ENCODE results near the gene AGAP1. TPM values are rescaled to one million over a fixed set of nuclear protein-coding genes. Genes with fewer than 3 reads are reported as not detected.

AGAP1 gene
- polyA plus RNA-seq, 2 of the 4 experiments (the other 2 are of a cell fraction): 20.2 to 21.9 TPM

DNA sequence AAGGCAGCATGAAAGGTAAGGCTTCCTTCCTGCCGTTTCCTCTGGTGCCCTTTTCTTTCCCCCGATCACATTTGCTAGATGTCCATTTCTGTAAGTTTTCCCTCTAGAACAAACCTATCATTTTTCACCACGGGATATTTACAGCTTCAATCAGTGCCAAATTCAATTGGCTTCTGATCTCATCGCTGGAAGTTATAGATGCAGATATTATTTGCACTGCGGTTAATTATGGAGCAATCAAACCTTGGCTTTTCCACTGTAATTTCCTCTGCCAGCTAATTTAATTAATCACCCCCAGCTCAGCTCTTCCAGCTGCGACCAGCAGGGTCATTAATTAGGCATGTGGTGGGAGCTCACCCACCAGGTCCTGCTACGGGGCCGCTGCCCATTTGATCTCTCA, 588.2 kb downstream of the AGAP1 start:
- TF ChIP-seq, protein P1, sequence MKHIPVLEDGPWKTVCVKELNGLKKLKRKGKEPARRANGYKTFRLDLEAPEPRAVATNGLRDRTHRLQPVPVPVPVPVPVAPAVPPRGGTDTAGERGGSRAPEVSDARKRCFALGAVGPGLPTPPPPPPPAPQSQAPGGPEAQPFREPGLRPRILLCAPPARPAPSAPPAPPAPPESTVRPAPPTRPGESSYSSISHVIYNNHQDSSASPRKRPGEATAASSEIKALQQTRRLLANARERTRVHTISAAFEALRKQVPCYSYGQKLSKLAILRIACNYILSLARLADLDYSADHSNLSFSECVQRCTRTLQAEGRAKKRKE (CRISPR knock-in tag; IDR thresholded peaks at IDR 0.05; ENCODE audit: low read depth): no peak
- no peak for TF ChIP-seq KDM1A (IDR thresholded peaks at IDR 0.05; ENCODE audit: low read depth)
- no peak for TF ChIP-seq ZSCAN20 (CRISPR knock-in tag; IDR thresholded peaks at IDR 0.05)
- no peak for TF ChIP-seq RCOR1 (IDR thresholded peaks at IDR 0.05; ENCODE audit: low read depth, low read length)
- POLR2A ChIA-PET: no interaction called here
- CTCF ChIA-PET: interaction anchor here (0.7 to 1.1 kb wide), 2 partner anchors 62 to 1114 kb away, joined by 3 to 5 read pairs; no protein-coding TSS in a partner anchor
- Histone ChIP-seq H3K4me1 (peaks cover 34% of the 10 kb centered on the region), H3K27ac (no peak overlapping the region), H3K4me2 (no peak overlapping the region), H3K4me3 (no peak overlapping the region), H3K9me3 (no peaks in the 10 kb centered on the region)
- ATAC-seq (no peak), DNase-seq (ENCODE audit: low read depth in 1 of 2, low spot score in 1 of 2) (no peak), FAIRE-seq (no peak)
- WGBS (ENCODE audit: missing lambda C conversion rate): 85% methylated on average over 8 of the region's 8 CpGs

DNA sequence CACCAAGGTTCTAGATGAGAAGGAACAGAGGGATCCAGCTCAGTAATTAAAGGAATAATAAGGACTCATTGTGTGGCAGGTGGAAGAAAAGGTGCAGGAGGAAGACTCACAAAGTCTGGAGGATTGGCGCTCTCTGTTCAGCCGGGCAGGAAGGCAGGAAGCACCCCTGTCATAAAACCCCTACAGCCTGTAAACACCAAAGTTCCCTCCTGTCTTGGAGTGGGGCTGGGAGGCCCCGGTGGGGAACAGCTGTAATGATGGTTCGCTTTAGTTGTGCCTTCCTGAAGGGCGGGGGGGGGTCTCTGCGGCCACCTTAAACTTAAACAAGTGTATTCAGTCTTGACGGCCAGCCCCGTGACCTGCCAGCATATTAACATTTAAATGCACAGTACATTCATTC, 590.1 kb downstream of the AGAP1 start:
- FAIRE-seq: no peak
- no peak overlapping the region for H3K27ac ChIP-seq
- CTCF ChIA-PET: interaction anchor here (0.9 to 1.6 kb wide), 2 partner anchors 41 to 94 kb away, joined by 3 to 5 read pairs; no protein-coding TSS in a partner anchor

DNA sequence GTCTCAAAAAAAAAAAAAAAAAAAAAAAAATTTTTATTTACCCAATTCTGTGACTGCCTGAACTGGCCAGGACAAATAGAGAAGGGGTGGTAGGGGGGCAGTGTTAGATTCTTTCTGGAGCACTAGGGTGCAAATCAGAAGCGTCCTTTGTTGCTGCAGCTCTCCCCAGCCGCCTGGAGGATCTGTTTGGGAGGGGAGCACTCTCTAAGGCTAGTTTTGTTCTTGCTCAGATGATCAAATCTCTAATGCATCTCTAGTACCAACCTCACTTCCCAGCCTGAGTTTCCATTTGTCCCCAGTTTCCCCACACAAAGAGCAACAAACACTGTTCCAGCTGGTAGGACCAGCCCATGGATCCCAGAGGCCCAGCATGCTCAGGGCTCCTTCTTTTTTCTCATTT, 591.4 kb downstream of the AGAP1 start:
- DNase-seq (ENCODE audit: low read depth in 1 of 2, low spot score in 1 of 2) (no peak), FAIRE-seq (no peak), ATAC-seq (no peak)
- peaks cover 46% of the 10 kb centered on the region for H3K4me1 ChIP-seq
- H3K9me3 ChIP-seq: no peaks in the 10 kb centered on the region
- H3K4me2 ChIP-seq: peak overlapping the region; percentile 3; the same call in 1 of the 3 replicates
- POLR2A ChIA-PET: no interaction called here
- no peak overlapping the region for H3K4me3 ChIP-seq
- no peak for TF ChIP-seq POLR2A (IDR thresholded peaks at IDR 0.05; ENCODE audit: low read length)
- no peak for TF ChIP-seq POLR2AphosphoS2 (conservative IDR thresholded peaks at IDR 0.05; ENCODE audit: low read length)
- TF ChIP-seq ZC3H11A (IDR thresholded peaks at IDR 0.05): no peak
- no peak for TF ChIP-seq CHD2 (IDR thresholded peaks at IDR 0.05; ENCODE audit: low read length, partially characterized antibody)
- TF ChIP-seq HOXA7 (CRISPR knock-in tag; IDR thresholded peaks at IDR 0.05): no peak
- TF ChIP-seq FOXS1 (CRISPR knock-in tag; IDR thresholded peaks at IDR 0.05): no peak
- TF ChIP-seq, protein P2, sequence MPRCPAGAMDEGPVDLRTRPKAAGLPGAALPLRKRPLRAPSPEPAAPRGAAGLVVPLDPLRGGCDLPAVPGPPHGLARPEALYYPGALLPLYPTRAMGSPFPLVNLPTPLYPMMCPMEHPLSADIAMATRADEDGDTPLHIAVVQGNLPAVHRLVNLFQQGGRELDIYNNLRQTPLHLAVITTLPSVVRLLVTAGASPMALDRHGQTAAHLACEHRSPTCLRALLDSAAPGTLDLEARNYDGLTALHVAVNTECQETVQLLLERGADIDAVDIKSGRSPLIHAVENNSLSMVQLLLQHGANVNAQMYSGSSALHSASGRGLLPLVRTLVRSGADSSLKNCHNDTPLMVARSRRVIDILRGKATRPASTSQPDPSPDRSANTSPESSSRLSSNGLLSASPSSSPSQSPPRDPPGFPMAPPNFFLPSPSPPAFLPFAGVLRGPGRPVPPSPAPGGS (IDR thresholded peaks at IDR 0.05): no peak
- no peak for TF ChIP-seq SMC3 (IDR thresholded peaks at IDR 0.05)
- no peak for TF ChIP-seq EHF (CRISPR knock-in tag; IDR thresholded peaks at IDR 0.05)
- 91% methylated on average over 2 of the region's 2 CpGs for WGBS (ENCODE audit: missing lambda C conversion rate)
- CTCF ChIA-PET: no interaction called here
- H3K27ac ChIP-seq: peak overlapping the region; percentile 33 to 71; a peak in 3 of 6 replicates

More for the DNA sequence above, 590.1 kb downstream of the AGAP1 start:
- no peak for TF ChIP-seq RCOR1 (IDR thresholded peaks at IDR 0.05; ENCODE audit: low read depth, low read length)
- no peak for TF ChIP-seq TP53 (CRISPR knock-in tag; IDR thresholded peaks at IDR 0.05)
- TF ChIP-seq ESRRA (IDR thresholded peaks at IDR 0.05; ENCODE audit: borderline replicate concordance, low read length): no peak
- no peak for TF ChIP-seq CHD2 (IDR thresholded peaks at IDR 0.05; ENCODE audit: low read length, partially characterized antibody)
- no peak for TF ChIP-seq ZC3H11A (IDR thresholded peaks at IDR 0.05)
- TF ChIP-seq RNF2 (IDR thresholded peaks at IDR 0.05; ENCODE audit: borderline replicate concordance, low read depth): no peak
- no peak for TF ChIP-seq POLR2AphosphoS2 (conservative IDR thresholded peaks at IDR 0.05; ENCODE audit: low read length)
- no peak for TF ChIP-seq RFX5 (IDR thresholded peaks at IDR 0.05)
- no peak for TF ChIP-seq MYC (IDR thresholded peaks at IDR 0.05; ENCODE audit: borderline replicate concordance, low read length)
- no peak for TF ChIP-seq HDAC2 (IDR thresholded peaks at IDR 0.05)
- TF ChIP-seq CBX8 (IDR thresholded peaks at IDR 0.05): no peak
- TF ChIP-seq, protein P3, sequence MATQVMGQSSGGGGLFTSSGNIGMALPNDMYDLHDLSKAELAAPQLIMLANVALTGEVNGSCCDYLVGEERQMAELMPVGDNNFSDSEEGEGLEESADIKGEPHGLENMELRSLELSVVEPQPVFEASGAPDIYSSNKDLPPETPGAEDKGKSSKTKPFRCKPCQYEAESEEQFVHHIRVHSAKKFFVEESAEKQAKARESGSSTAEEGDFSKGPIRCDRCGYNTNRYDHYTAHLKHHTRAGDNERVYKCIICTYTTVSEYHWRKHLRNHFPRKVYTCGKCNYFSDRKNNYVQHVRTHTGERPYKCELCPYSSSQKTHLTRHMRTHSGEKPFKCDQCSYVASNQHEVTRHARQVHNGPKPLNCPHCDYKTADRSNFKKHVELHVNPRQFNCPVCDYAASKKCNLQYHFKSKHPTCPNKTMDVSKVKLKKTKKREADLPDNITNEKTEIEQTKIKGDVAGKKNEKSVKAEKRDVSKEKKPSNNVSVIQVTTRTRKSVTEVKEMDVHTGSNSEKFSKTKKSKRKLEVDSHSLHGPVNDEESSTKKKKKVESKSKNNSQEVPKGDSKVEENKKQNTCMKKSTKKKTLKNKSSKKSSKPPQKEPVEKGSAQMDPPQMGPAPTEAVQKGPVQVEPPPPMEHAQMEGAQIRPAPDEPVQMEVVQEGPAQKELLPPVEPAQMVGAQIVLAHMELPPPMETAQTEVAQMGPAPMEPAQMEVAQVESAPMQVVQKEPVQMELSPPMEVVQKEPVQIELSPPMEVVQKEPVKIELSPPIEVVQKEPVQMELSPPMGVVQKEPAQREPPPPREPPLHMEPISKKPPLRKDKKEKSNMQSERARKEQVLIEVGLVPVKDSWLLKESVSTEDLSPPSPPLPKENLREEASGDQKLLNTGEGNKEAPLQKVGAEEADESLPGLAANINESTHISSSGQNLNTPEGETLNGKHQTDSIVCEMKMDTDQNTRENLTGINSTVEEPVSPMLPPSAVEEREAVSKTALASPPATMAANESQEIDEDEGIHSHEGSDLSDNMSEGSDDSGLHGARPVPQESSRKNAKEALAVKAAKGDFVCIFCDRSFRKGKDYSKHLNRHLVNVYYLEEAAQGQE (IDR thresholded peaks at IDR 0.05): no peak
- Histone ChIP-seq H3K9me3 (no peaks in the 10 kb centered on the region), H3K4me1 (peaks cover 39% of the 10 kb centered on the region), H3K4me3 (no peak overlapping the region), H3K4me2 (no peak overlapping the region)
- ATAC-seq (no peak), DNase-seq (ENCODE audit: low read depth in 1 of 2, low spot score in 1 of 2) (no peak)
- WGBS (ENCODE audit: missing lambda C conversion rate): 87% methylated on average over 8 of the region's 8 CpGs
- POLR2A ChIA-PET: no interaction called here

Data from A549 (cell line).